ENCODE measurements around the gene CEP131. TPM values are rescaled to one million over a fixed set of nuclear protein-coding genes. Genes with fewer than 3 reads are reported as not detected.

The CEP131 gene
- polyA plus RNA-seq, 1 donor from 2014 or later: 21.3 TPM

GRCh38 chr17:81169870-81170309, 52.9 kb downstream of the CEP131 start:
- no peaks in the 10 kb centered on the region for H3K36me3 ChIP-seq (ENCODE audit: insufficient read depth, low read length)
- no peak overlapping the region for H3K4me3 ChIP-seq (ENCODE audit: low read length)
- no peaks in the 10 kb centered on the region for H3F3A ChIP-seq (ENCODE audit: insufficient read depth, low read length, poor library complexity, severe bottlenecking)
- H2AFZ ChIP-seq (ENCODE audit: low read depth, low read length): no peak overlapping the region
- no peaks in the 10 kb centered on the region for H3K27me3 ChIP-seq (ENCODE audit: insufficient read depth, low read depth, low read length)
- H3K27ac ChIP-seq (ENCODE audit: low read length): no peak overlapping the region
- H4K20me1 ChIP-seq (ENCODE audit: insufficient read depth): no peaks in the 10 kb centered on the region
- H3K9ac ChIP-seq (ENCODE audit: low read length): no peak overlapping the region
- TF ChIP-seq RAD21 (conservative IDR thresholded peaks at IDR 0.05) (no peak), CTCF (IDR thresholded peaks at IDR 0.05; ENCODE audit: poor library complexity, severe bottlenecking) (no peak), REST (IDR thresholded peaks at IDR 0.05; ENCODE audit: borderline replicate concordance) (no peak), EZH2 (IDR thresholded peaks at IDR 0.05; ENCODE audit: borderline replicate concordance, insufficient read depth, low read length, poor library complexity, severe bottlenecking) (no peak), TAF1 (IDR thresholded peaks at IDR 0.05; ENCODE audit: low read depth) (no peak), POLR2AphosphoS5 (IDR thresholded peaks at IDR 0.05) (no peak), SMC3 (conservative IDR thresholded peaks at IDR 0.05; ENCODE audit: poor library complexity) (no peak), MXI1 (conservative IDR thresholded peaks at IDR 0.05; ENCODE audit: poor library complexity, severe bottlenecking) (no peak), EP300 (conservative IDR thresholded peaks at IDR 0.05; ENCODE audit: poor library complexity, severe bottlenecking) (no peak)
- H3K79me2 ChIP-seq (replicated peaks; ENCODE audit: insufficient read depth, low read length): no peaks in the 10 kb centered on the region
- no peaks in the 10 kb centered on the region for H3K9me2 ChIP-seq (ENCODE audit: insufficient read depth, low read length)
- no peak overlapping the region for H3K4me2 ChIP-seq (ENCODE audit: low read length)
- H3K9me3 ChIP-seq (ENCODE audit: low read length): no peaks in the 10 kb centered on the region

GRCh38 chr17:81167638-81168037, 55.1 kb downstream of the CEP131 start:
- TF ChIP-seq CTCF (IDR thresholded peaks at IDR 0.05; ENCODE audit: poor library complexity, severe bottlenecking): no peak
- no peak for TF ChIP-seq RAD21 (conservative IDR thresholded peaks at IDR 0.05)
- no peak for TF ChIP-seq EZH2 (IDR thresholded peaks at IDR 0.05; ENCODE audit: borderline replicate concordance, insufficient read depth, low read length, poor library complexity, severe bottlenecking)
- TF ChIP-seq MXI1 (conservative IDR thresholded peaks at IDR 0.05; ENCODE audit: poor library complexity, severe bottlenecking): no peak
- no peak for TF ChIP-seq SMC3 (conservative IDR thresholded peaks at IDR 0.05; ENCODE audit: poor library complexity)
- TF ChIP-seq REST (IDR thresholded peaks at IDR 0.05; ENCODE audit: borderline replicate concordance): no peak
- TF ChIP-seq EP300 (conservative IDR thresholded peaks at IDR 0.05; ENCODE audit: poor library complexity, severe bottlenecking): no peak
- H3K79me2 ChIP-seq (replicated peaks; ENCODE audit: insufficient read depth, low read length): no peaks in the 10 kb centered on the region
- H3K9me3 ChIP-seq (ENCODE audit: low read length): no peaks in the 10 kb centered on the region
- H4K20me1 ChIP-seq (ENCODE audit: insufficient read depth): no peaks in the 10 kb centered on the region
- H3K9ac ChIP-seq (ENCODE audit: low read length): no peak overlapping the region
- H3K36me3 ChIP-seq (ENCODE audit: insufficient read depth, low read length): no peaks in the 10 kb centered on the region
- H3K27me3 ChIP-seq (ENCODE audit: insufficient read depth, low read depth, low read length): no peaks in the 10 kb centered on the region
- no peaks in the 10 kb centered on the region for H3K9me2 ChIP-seq (ENCODE audit: insufficient read depth, low read length)
- H3F3A ChIP-seq (ENCODE audit: insufficient read depth, low read length, poor library complexity, severe bottlenecking): no peaks in the 10 kb centered on the region
- H3K4me3 ChIP-seq (ENCODE audit: low read length): no peak overlapping the region
- no peak overlapping the region for H2AFZ ChIP-seq (ENCODE audit: low read depth, low read length)
- H3K27ac ChIP-seq (ENCODE audit: low read length): no peak overlapping the region
- no peak overlapping the region for H3K4me2 ChIP-seq (ENCODE audit: low read length)
